AG09319 (cell line): ENCODE data around the gene GCG.

Experiments used
- DNase-seq: peaks from one replicate; pipeline ENCODE4 v3.0.0-alpha.2; 2010; ENCODE audit warnings: low read depth; ENCODE audit errors: extremely low read depth
- CTCF ChIP-seq: IDR thresholded peaks from 2 replicates; pipeline ENCODE4 v1.5.1; 2011; ENCODE audit warnings: low read depth, mild to moderate bottlenecking, inconsistent platforms, low read length, moderate library complexity

Gene GCG

DNA sequence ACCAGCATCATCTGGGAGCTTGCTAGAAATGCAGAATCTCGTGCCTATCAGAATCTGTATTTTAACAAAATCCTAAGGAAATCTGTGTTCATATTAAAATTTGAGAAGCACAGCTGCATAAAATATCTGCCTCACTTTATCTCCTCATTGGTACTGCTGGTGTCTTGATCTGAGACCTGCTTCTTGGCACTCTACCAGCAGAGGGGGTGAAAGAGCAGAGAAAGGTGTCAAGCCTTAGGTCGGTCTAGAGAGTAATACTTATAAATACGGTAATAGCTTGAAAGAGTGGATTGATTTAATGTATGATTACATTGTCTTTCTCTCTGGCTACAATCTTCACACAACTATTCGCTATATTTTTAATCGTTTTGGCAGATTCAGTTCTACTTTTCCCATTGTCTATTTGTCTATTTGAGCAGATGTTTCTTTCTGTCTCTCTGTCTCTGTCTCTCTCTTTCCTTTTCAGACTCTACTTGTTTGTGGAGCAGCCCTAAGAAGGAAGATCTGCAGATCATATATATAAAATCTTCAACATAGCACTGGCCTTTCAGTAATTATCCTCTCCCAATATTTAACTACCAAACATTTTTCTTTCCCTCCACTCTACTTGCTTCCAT is 1.7 kb upstream of the GCG start:
- DNase-seq: peak; percentile 23
- peak; percentile 79 for TF ChIP-seq CTCF

GRCh38 chr2:162149940-162150339 is 2.1 kb downstream of the GCG start:
- no peak for DNase-seq
- TF ChIP-seq CTCF: no peak

DNA sequence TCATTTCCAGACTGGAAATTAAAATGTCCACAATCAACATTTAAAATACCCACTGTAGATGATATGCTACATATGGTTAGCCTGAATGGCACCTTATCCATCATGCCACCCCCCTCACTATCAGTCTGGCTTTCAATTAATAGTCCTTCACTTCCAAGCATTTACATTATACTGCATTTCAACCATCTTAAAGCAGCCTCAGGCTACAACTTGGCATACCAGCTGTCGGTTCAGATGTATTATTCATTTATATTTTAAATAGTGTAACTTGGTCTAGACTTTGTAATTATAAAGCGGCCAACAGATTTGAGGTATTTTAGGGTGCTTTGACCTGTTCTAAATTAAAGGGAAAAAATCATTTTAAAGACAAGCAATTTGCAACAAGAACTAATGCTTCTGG is 2.6 kb downstream of the GCG start:
- TF ChIP-seq CTCF: no peak
- DNase-seq: no peak

- no peak for DNase-seq
- no peak for TF ChIP-seq CTCF
Measured at GRCh38 chr2:162148956-162149355, 3.1 kb downstream of the GCG start.

- TF ChIP-seq CTCF: no peak
Measured at GRCh38 chr2:162143969-162144368, 8.1 kb downstream of the GCG start.

GRCh38 chr2:162138310-162138709 is 13.7 kb downstream of the GCG start:
- TF ChIP-seq CTCF: no peak
- DNase-seq: no peak

More at GRCh38 chr2:162143969-162144368, 8.1 kb downstream of the GCG start:
- no peak for DNase-seq

GRCh38 chr2:162127422-162127821 is 24.6 kb downstream of the GCG start:
- DNase-seq: no peak
- TF ChIP-seq CTCF: no peak
